Adrenal gland (tissue), 5 donors: Measurements from ENCODE around the gene MEIS1.

Experiments
- POLR2A ChIP-seq, 2 donors: fragments of 450-650 bp; IDR thresholded peaks; one replicate each; pipeline ENCODE4 v1.6.1; 2017; ENCODE audit warnings: antibody characterized with exemption in 2 of 2, mild to moderate bottlenecking in 2 of 2, moderate library complexity in 1 of 2
- TF ChIP-seq, protein P1 (sequence below), 6 experiments: fragments of 450-650 bp in 4 of 6; fragments of 200-600 bp in 2 of 6; sonication (generic) in 1 of 6; IDR thresholded peaks; 1 replicate in 5 of 6; 2 replicates in 1 of 6; pipeline versions ENCODE4 v1.5.1 to v1.8.0; 2016 to 2021; ENCODE audit warnings: antibody characterized with exemption in 6 of 6, mild to moderate bottlenecking in 2 of 6, moderate library complexity in 1 of 6
- donor health status: DM: no; HTN: no; CAD: no.

DNA sequence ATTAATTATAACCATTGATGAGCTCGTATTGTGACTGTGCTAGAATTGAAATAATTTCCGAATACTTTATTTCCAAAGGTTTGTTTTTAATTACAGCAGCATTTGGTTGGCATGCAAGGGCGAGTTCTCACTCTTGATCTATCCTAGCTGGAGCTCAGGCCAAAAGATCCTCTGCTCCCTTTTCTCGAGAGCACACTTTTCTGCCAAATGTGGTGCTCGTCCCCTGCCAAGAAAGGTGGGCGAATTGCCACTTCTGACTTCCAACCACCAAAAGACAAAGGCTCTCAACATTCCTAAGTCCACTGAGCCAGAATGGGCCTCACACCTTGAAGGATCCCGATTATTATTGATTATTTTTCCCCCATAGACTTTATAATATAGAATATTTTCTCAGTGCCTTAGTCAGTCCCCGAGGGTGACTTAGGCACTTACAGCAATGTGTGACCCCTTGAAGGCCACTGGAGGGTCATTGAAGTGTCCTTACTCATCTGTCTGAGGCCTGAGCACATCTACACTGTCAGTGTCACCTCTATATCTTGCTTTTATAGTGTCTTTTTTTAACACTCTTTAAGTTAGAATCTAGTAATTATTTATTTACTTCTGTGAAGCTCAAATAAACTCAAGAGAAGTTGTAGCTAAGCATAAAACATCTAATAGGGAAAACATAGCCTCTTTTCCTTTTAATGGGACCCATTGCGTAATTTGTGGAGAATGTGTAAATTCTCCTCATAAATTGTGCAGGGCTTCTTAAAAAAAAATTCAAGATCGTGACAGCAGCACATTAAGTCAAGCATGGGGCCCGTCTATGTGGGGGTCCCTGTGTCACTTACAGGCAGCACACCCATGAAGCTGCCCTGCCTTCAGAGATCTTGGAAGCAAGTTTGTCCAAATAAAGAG is 98.3 kb downstream of the MEIS1 start:
- TF ChIP-seq, protein P1, sequence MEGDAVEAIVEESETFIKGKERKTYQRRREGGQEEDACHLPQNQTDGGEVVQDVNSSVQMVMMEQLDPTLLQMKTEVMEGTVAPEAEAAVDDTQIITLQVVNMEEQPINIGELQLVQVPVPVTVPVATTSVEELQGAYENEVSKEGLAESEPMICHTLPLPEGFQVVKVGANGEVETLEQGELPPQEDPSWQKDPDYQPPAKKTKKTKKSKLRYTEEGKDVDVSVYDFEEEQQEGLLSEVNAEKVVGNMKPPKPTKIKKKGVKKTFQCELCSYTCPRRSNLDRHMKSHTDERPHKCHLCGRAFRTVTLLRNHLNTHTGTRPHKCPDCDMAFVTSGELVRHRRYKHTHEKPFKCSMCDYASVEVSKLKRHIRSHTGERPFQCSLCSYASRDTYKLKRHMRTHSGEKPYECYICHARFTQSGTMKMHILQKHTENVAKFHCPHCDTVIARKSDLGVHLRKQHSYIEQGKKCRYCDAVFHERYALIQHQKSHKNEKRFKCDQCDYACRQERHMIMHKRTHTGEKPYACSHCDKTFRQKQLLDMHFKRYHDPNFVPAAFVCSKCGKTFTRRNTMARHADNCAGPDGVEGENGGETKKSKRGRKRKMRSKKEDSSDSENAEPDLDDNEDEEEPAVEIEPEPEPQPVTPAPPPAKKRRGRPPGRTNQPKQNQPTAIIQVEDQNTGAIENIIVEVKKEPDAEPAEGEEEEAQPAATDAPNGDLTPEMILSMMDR (IDR thresholded peaks at IDR 0.05) = no peak
- TF ChIP-seq POLR2A (IDR thresholded peaks at IDR 0.05) = no peak
